SK-N-SH (cell line): ENCODE data around the gene FXYD2.

Experiments
- CTCF ChIP-seq: fragments of 200-600 bp; sonication (generic); IDR thresholded peaks from 2 replicates; pipeline ENCODE4 v1.6.1; 2017; ENCODE audit warnings: antibody characterized with exemption, mild to moderate bottlenecking, moderate library complexity
- EZH2phosphoT487 ChIP-seq: fragments of 200-600 bp; sonication (generic); IDR thresholded peaks from 2 replicates; pipeline ENCODE4 v1.6.1; 2017; ENCODE audit warnings: low read depth, mixed run types, mild to moderate bottlenecking, antibody characterized with exemption, moderate library complexity, borderline replicate concordance
- GABPA ChIP-seq: IDR thresholded peaks from 2 replicates; pipeline ENCODE4 v1.4.0; 2012; ENCODE audit warnings: low read depth, mild to moderate bottlenecking
- POLR2AphosphoS5 ChIP-seq: IDR thresholded peaks from 2 replicates; pipeline ENCODE4 v1.6.1; 2012; ENCODE audit warnings: low read depth, low read length
- SIN3A ChIP-seq: IDR thresholded peaks from 2 replicates; pipeline ENCODE4 v1.6.1; 2012; ENCODE audit warnings: low read depth, mild to moderate bottlenecking, low read length, moderate library complexity, borderline replicate concordance
- SMC3 ChIP-seq: IDR thresholded peaks from 2 replicates; pipeline ENCODE4 v1.6.1; 2012; ENCODE audit warnings: low read depth, low read length, improper control_type of control experiment
- TEAD4 ChIP-seq: IDR thresholded peaks from 2 replicates; pipeline ENCODE4 v1.4.0; 2012; ENCODE audit warnings: mild to moderate bottlenecking, borderline replicate concordance; ENCODE audit not compliant: insufficient read depth
- YY1 ChIP-seq: IDR thresholded peaks from 2 replicates; pipeline ENCODE4 v1.4.0; 2012; ENCODE audit warnings: low read depth, mild to moderate bottlenecking

GRCh38 chr11:117833401-117833891 is 8.9 kb upstream of the FXYD2 start:
- no peak for TF ChIP-seq SIN3A
- no peak for TF ChIP-seq YY1
- no peak for TF ChIP-seq CTCF
- no peak for TF ChIP-seq EZH2phosphoT487
- TF ChIP-seq TEAD4, result no peak
- TF ChIP-seq GABPA, result no peak
- no peak for TF ChIP-seq POLR2AphosphoS5
- TF ChIP-seq SMC3, result no peak
